Mesodermal cell (in vitro differentiated cells): ENCODE data around the gene CHCHD10.

Experiments used
- H3K27ac ChIP-seq: 2 replicates; pipeline ENCODE4 v1.7.0; 2013; ENCODE audit warnings: mild to moderate bottlenecking, low read depth, low read length, moderate library complexity; ENCODE audit not compliant: severe bottlenecking
- H3K36me3 ChIP-seq: 2 replicates; pipeline ENCODE4 v1.7.1; 2013; ENCODE audit warnings: mild to moderate bottlenecking, low read length, moderate library complexity; ENCODE audit not compliant: control insufficient read depth, insufficient read depth
- H3K4me1 ChIP-seq: one replicate; pipeline ENCODE4 v1.7.1; 2013; ENCODE audit warnings: mild to moderate bottlenecking, low read length; ENCODE audit not compliant: insufficient read depth, control insufficient read depth, poor library complexity, severe bottlenecking
- H3K4me3 ChIP-seq: 2 replicates; pipeline ENCODE4 v1.7.0; 2013; ENCODE audit warnings: low read length, control low read depth, mild to moderate bottlenecking; ENCODE audit not compliant: insufficient read depth, poor library complexity, severe bottlenecking; ENCODE audit errors: extremely low read depth
- H3K9me3 ChIP-seq: 2 replicates; pipeline ENCODE4 v1.7.1; 2013; ENCODE audit warnings: mild to moderate bottlenecking, low read length, moderate library complexity; ENCODE audit not compliant: control insufficient read depth
- WGBS, 2 experiments: methylation state at CpG; one replicate each; pipeline ENCODE4 v1.1.5; 2013; ENCODE audit warnings: missing lambda C conversion rate in 2 of 2; ENCODE audit not compliant: insufficient coverage in 2 of 2; 5-methylcytosine and 5-hydroxymethylcytosine counted together

The CHCHD10 gene

DNA sequence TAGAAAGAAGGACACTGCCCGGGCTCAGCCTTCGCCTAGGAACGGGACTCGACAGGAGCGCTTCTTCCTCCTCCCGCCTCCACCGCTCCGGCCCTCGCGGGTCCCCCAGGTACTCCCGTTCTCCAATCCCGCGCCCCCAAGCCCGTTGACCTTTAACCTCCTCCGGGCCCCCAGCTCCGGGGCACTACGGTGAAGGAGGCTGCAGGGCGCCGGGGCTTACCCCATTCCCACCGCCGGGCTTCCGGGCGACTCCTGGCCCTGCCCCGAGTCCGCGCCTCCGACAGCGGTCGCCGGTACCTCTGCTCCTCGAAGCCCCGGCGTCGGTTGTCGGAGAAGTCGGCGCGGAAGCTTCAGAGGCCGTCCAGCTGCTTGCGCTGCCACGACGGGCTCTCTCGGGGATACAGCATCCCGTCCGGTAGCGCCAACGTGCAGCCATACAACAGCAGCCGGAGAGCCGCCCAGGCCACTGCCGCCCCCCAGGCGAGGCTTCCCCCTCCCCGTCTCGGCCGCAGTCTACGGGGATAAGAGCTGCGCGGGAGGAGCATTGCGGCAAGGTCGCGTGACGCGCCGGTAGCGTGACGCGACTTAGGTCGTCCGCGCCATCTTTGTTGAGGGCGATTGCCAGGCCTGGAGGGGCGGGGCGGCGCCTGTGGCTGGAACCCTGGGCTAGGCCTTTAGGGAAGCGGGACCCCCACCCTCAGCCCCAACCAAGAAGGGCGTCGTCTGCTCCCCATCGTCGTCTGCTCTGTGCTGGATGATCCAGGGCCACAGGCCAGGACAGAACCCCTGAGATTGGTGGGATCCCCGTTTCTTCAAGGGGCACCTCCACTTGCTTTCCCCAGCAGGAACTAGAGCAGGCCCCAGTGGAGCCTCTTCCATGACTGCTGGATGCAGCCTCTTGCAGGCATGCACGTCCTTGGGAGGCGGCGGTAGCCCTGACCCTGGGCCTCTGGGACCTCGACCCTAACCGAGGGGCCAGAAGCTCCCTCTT, 50.7 kb downstream of the CHCHD10 start:
- Histone ChIP-seq H3K27ac (peak overlapping the region; percentile 57), H3K9me3 (no peaks in the 10 kb centered on the region), H3K4me3 (peak overlapping the region; percentile 81), H3K36me3 (peaks cover 33% of the 10 kb centered on the region), H3K4me1 (no peaks in the 10 kb centered on the region)
- 6% methylated on average over 63 to 68 of the region's 84 CpGs for WGBS, 2 experiments
